GM12865 (cell line): ENCODE measurements around the gene SLC12A6.

Experiments used
- DNase-seq: peaks from one replicate; pipeline ENCODE4 v3.0.0; 2010; ENCODE audit warnings: low read depth
- H3K4me3 ChIP-seq: 2 replicates; pipeline ENCODE4 v1.5.1; 2011; ENCODE audit warnings: mild to moderate bottlenecking, low read depth, low read length, control low read depth
- CTCF ChIP-seq: IDR thresholded peaks from 2 replicates; pipeline ENCODE4 v1.5.1; 2011; ENCODE audit warnings: low read length, control low read depth, low read depth, inconsistent platforms; ENCODE audit not compliant: insufficient read depth; ENCODE audit errors: missing control alignments

Gene SLC12A6

GRCh38 chr15:34314491-34315490, 22.8 kb downstream of the SLC12A6 start:
- no peak overlapping the region for H3K4me3 ChIP-seq
- DNase-seq, result no peak
- TF ChIP-seq CTCF, result no peak

- no peak overlapping the region for H3K4me3 ChIP-seq
- no peak for DNase-seq
- no peak for TF ChIP-seq CTCF
Observed at GRCh38 chr15:34311563-34311962, 26.0 kb downstream of the SLC12A6 start.

- no peak for TF ChIP-seq CTCF
- DNase-seq, result no peak
- H3K4me3 ChIP-seq, result no peak overlapping the region
Observed at GRCh38 chr15:34304613-34305012, 33.0 kb downstream of the SLC12A6 start.

- DNase-seq, result no peak
- no peak for TF ChIP-seq CTCF
- H3K4me3 ChIP-seq, result no peak overlapping the region
Observed at GRCh38 chr15:34301058-34301457, 36.5 kb downstream of the SLC12A6 start.

- no peak for DNase-seq
- no peak for TF ChIP-seq CTCF
- H3K4me3 ChIP-seq, result no peak overlapping the region
Observed at GRCh38 chr15:34297059-34297458, 40.5 kb downstream of the SLC12A6 start.

- no peak overlapping the region for H3K4me3 ChIP-seq
- TF ChIP-seq CTCF, result no peak
- no peak for DNase-seq
Observed at GRCh38 chr15:34292621-34293020, 45.0 kb downstream of the SLC12A6 start.

- H3K4me3 ChIP-seq, result no peak overlapping the region
- TF ChIP-seq CTCF, result no peak
- no peak for DNase-seq
Observed at GRCh38 chr15:34284937-34285336, 52.6 kb downstream of the SLC12A6 start.
